ENCODE data around the gene KCNH5.

GRCh38 chr14:62914873-62915272, 130.4 kb downstream of the KCNH5 start:
- TF ChIP-seq POLR2A (IDR thresholded peaks at IDR 0.05; ENCODE audit: low read depth) (no peak), POLR2AphosphoS5 (IDR thresholded peaks at IDR 0.05) (no peak), EP300 (IDR thresholded peaks at IDR 0.05) (no peak)
- TF ChIP-seq, protein P1, sequence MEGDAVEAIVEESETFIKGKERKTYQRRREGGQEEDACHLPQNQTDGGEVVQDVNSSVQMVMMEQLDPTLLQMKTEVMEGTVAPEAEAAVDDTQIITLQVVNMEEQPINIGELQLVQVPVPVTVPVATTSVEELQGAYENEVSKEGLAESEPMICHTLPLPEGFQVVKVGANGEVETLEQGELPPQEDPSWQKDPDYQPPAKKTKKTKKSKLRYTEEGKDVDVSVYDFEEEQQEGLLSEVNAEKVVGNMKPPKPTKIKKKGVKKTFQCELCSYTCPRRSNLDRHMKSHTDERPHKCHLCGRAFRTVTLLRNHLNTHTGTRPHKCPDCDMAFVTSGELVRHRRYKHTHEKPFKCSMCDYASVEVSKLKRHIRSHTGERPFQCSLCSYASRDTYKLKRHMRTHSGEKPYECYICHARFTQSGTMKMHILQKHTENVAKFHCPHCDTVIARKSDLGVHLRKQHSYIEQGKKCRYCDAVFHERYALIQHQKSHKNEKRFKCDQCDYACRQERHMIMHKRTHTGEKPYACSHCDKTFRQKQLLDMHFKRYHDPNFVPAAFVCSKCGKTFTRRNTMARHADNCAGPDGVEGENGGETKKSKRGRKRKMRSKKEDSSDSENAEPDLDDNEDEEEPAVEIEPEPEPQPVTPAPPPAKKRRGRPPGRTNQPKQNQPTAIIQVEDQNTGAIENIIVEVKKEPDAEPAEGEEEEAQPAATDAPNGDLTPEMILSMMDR (IDR thresholded peaks at IDR 0.05): no peak
